K562 (cell line): ENCODE data around the gene CDKN3. TPM values are rescaled to one million over a fixed set of nuclear protein-coding genes. Genes with fewer than 3 reads are reported as not detected.

ENCODE experiments used
- ATAC-seq: fragments of 200-7000 bp; cut with Tn5 transposase; 3 replicates; pipeline ENCODE4 v1.9.1; 2020; ENCODE audit warnings: moderate library complexity
- BruUV-seq: library from RNA; stranded (reverse); fragments of 400-500 nt; replicated peaks from 2 replicates; lab custom pipeline; 2021; lab: Mats Ljungman, UMichigan
- CTCF ChIA-PET: fragments of 300-600 bp; formaldehyde crosslinking; extraction: SDS; loops from one replicate; lab custom pipeline; 2021; ENCODE audit warnings: low intra/inter-chr PET ratio; lab: Yijun Ruan, JAX
- POLR2A ChIA-PET: fragments of 300-600, 350-650 bp; sonication (Branson Sonifier 250); formaldehyde crosslinking; extraction: SDS; loops from one replicate; lab custom pipeline; 2021; ENCODE audit warnings: antibody characterized with exemption, inconsistent platforms; lab: Yijun Ruan, JAX
- DNase-seq, 4 experiments: peaks; one replicate each; pipeline versions ENCODE4 v3.0.0 to v3.0.0-alpha.2; 2011 to 2018; ENCODE audit warnings: low spot score in 3 of 4, mixed read lengths in 3 of 4; ENCODE audit errors: extremely low read depth in 1 of 4
- FAIRE-seq: peaks from 2 replicates; lab custom pipeline; 2011; peaks lifted over from hg19 to GRCh38; lab: Jason Lieb, UNC
- H2AFZ ChIP-seq: 2 replicates; pipeline ENCODE4 v1.6.0; 2011; ENCODE audit warnings: low read depth, low read length, control low read depth, inconsistent platforms
- H3K27ac ChIP-seq: fragments of 200-600 bp; 3 replicates; pipeline ENCODE4 v1.8.0; 2011; ENCODE audit warnings: low read depth, mild to moderate bottlenecking, control low read depth, inconsistent platforms, low read length, moderate library complexity, mixed read lengths; ENCODE audit errors: extremely low read depth
- H3K27me3 ChIP-seq, 2 experiments: fragments of 300-600 bp in 1 of 2; 2 replicates in 1 of 2; 3 replicates in 1 of 2; pipeline versions ENCODE4 v1.6.0 to v1.8.0; 2011; ENCODE audit warnings: inconsistent platforms in 2 of 2, low read length in 2 of 2, mild to moderate bottlenecking in 1 of 2, mixed read lengths in 1 of 2, moderate library complexity in 1 of 2; ENCODE audit not compliant: control insufficient read depth in 2 of 2, insufficient read depth in 2 of 2
- H3K36me3 ChIP-seq: fragments of 300-600 bp; 3 replicates; pipeline ENCODE4 v1.8.0; 2011; ENCODE audit warnings: mild to moderate bottlenecking, low read length, inconsistent platforms; ENCODE audit not compliant: control insufficient read depth, insufficient read depth
- H3K4me1 ChIP-seq, 2 experiments: fragments of 200-600 bp in 1 of 2; replicated peaks in 1 of 2; 2 replicates in 1 of 2; 3 replicates in 1 of 2; pipeline versions ENCODE4 v1.5.1 to v1.8.0; 2011; ENCODE audit warnings: inconsistent platforms in 2 of 2, low read length in 2 of 2, mild to moderate bottlenecking in 1 of 2, mixed read lengths in 1 of 2, moderate library complexity in 1 of 2; ENCODE audit not compliant: control insufficient read depth in 2 of 2, insufficient read depth in 2 of 2
- H3K4me2 ChIP-seq: 2 replicates; pipeline ENCODE4 v1.6.1; 2011; ENCODE audit warnings: low read length, control low read depth, inconsistent platforms, mixed read lengths; ENCODE audit not compliant: insufficient read depth
- H3K4me3 ChIP-seq: fragments of 200-600 bp; sonication (generic), shearing (Covaris generic); 2 replicates; pipeline ENCODE4 v1.5.1; 2016; ENCODE audit warnings: control low read depth, inconsistent platforms
- H3K79me2 ChIP-seq: fragments of 200-600 bp; 3 replicates; pipeline ENCODE4 v1.8.0; 2011; ENCODE audit warnings: low read length, inconsistent platforms; ENCODE audit not compliant: control insufficient read depth, insufficient read depth
- H3K9ac ChIP-seq, 2 experiments: 2 replicates each; pipeline versions ENCODE4 v1.6.0 to v1.6.1; 2011; ENCODE audit warnings: low read depth in 2 of 2, low read length in 2 of 2, control low read depth in 1 of 2, inconsistent platforms in 1 of 2, mild to moderate bottlenecking in 1 of 2, mixed read lengths in 1 of 2; ENCODE audit not compliant: insufficient read depth in 1 of 2
- H3K9me1 ChIP-seq: one replicate; pipeline ENCODE4 v1.6.0; 2011; ENCODE audit warnings: inconsistent platforms, mild to moderate bottlenecking, low read length, moderate library complexity; ENCODE audit not compliant: control insufficient read depth, insufficient read depth
- H3K9me3 ChIP-seq: replicated peaks from 2 replicates; pipeline ENCODE4 v1.5.1; 2011; ENCODE audit warnings: low read depth, low read length, inconsistent platforms; ENCODE audit not compliant: control insufficient read depth, insufficient read depth
- H4K20me1 ChIP-seq: replicated peaks from 2 replicates; pipeline ENCODE4 v1.6.1; 2011; ENCODE audit warnings: low read length, inconsistent platforms, mixed read lengths; ENCODE audit not compliant: control insufficient read depth, insufficient read depth
- ARID2 ChIP-seq: fragments of 450-650 bp; IDR thresholded peaks from 2 replicates; pipeline ENCODE4 v1.6.1; 2017; ENCODE audit warnings: antibody characterized with exemption, mild to moderate bottlenecking
- BRCA1 ChIP-seq, 2 experiments: fragments of 450-650 bp in 1 of 2; sonication (generic) in 1 of 2; formaldehyde crosslinking in 1 of 2; IDR thresholded peaks; 2 replicates each; pipeline versions ENCODE4 v1.5.0 to v1.6.1; 2017 to 2020; ENCODE audit warnings: mild to moderate bottlenecking in 1 of 2, missing genetic modification reagents in 1 of 2
- ELF4 ChIP-seq: fragments of 450-650 bp; formaldehyde crosslinking; IDR thresholded peaks from 2 replicates; pipeline ENCODE4 v1.4.0; 2022; ENCODE audit warnings: missing genetic modification characterization
- FOSL1 ChIP-seq: fragments of 200-800 bp; sonication (Bioruptor generic); conservative IDR thresholded peaks from 2 replicates; pipeline ENCODE4 v1.6.1; 2016; ENCODE audit warnings: missing genetic modification characterization, missing compliant biosample characterization
- IRF2 ChIP-seq: sonication (generic); formaldehyde crosslinking; IDR thresholded peaks from 2 replicates; pipeline ENCODE4 v1.8.1; 2022; ENCODE audit warnings: mild to moderate bottlenecking, missing genetic modification reagents
- NFATC3 ChIP-seq: fragments of 450-650 bp; IDR thresholded peaks from 2 replicates; pipeline ENCODE4 v1.6.1; 2017; ENCODE audit warnings: mild to moderate bottlenecking
- RBM25 ChIP-seq: fragments of 200-400 bp; formaldehyde crosslinking; IDR thresholded peaks from 2 replicates; pipeline ENCODE4 v1.6.1; 2018; ENCODE audit warnings: low read length, low read depth, moderate library complexity; ENCODE audit not compliant: severe bottlenecking
- SMARCC2 ChIP-seq: fragments of 450-650 bp; IDR thresholded peaks from 2 replicates; pipeline ENCODE4 v1.6.1; 2017; ENCODE audit warnings: antibody characterized with exemption, moderate library complexity, mild to moderate bottlenecking, low read depth
- SRSF3 ChIP-seq: fragments of 200-400 bp; formaldehyde crosslinking; IDR thresholded peaks from 2 replicates; pipeline ENCODE4 v1.6.1; 2016; ENCODE audit warnings: mild to moderate bottlenecking, low read length, moderate library complexity; ENCODE audit not compliant: insufficient read depth
- ZBTB33 ChIP-seq: sonication (generic); formaldehyde crosslinking; IDR thresholded peaks from 2 replicates; pipeline ENCODE4 v1.8.1; 2023; ENCODE audit warnings: mild to moderate bottlenecking, missing genetic modification reagents
- ZNF780A ChIP-seq: fragments of 250-450 bp; sonication (Bioruptor Pico); IDR thresholded peaks from 2 replicates; pipeline ENCODE4 v1.5.0; 2021; ENCODE audit warnings: mild to moderate bottlenecking
- WGBS: fragments of 100-300 bp; shearing (Covaris generic); methylation state at CpG from one replicate; pipeline ENCODE4 v1.1.6; 2016; ENCODE audit warnings: low coverage, mixed read lengths; ENCODE audit not compliant: insufficient coverage; ENCODE audit errors: missing lambda C conversion rate; 5-methylcytosine and 5-hydroxymethylcytosine counted together
- in situ Hi-C: fragments of 300-500 bp; cut with MboI; formaldehyde crosslinking; loops from 4 replicates; pipeline ENCODE4 v1.15.0; 2018; ENCODE audit warnings: inconsistent platforms, mixed read lengths
- intact Hi-C: fragments of 100-400 bp; cut with micrococcal nuclease; formaldehyde crosslinking; loops from 2 replicates; pipeline ENCODE4 v1.14.2; 2022
- polyA plus RNA-seq, 8 experiments: library from polyadenylated mRNA; depleted of rRNA in 4 of 8; stranded (reverse) in 5 of 8; unstranded in 3 of 8; fragments of >200 nt; fragmentation: Nextera tagmentation in 2 of 8; fragmentation: Illumina TruSeq in 1 of 8; extraction: Ambion mirVana in 2 of 8; extraction: Trizol in 1 of 8; gene quantifications; 2 replicates each; pipeline versions ENCODE4 v1.2.1 to v1.2.3, GENCODE V29; 2011 to 2014; ENCODE audit warnings: inconsistent platforms in 1 of 8, missing spikeins in 1 of 8
- total RNA-seq, 7 experiments: library from RNA; depleted of rRNA in 6 of 7; stranded (reverse); fragments of >200 nt in 6 of 7; fragmentation: Illumina TruSeq in 2 of 7; extraction: Trizol in 2 of 7; gene quantifications; 2 replicates each; pipeline versions ENCODE4 v1.2.1 to v1.2.3, GENCODE V29; 2011 to 2021; ENCODE audit warnings: low replicate concordance in 1 of 7
- TF ChIP-seq, protein P1 (sequence below): fragments of 200-800 bp; sonication (Bioruptor generic); IDR thresholded peaks from 2 replicates; pipeline ENCODE4 v1.6.1; 2016; ENCODE audit warnings: missing genetic modification characterization, missing compliant biosample characterization
- TF ChIP-seq, protein P2 (sequence below): fragments of 250-450 bp; sonication (Bioruptor Pico); IDR thresholded peaks from 2 replicates; pipeline ENCODE4 v1.5.0; 2020; ENCODE audit warnings: mild to moderate bottlenecking, borderline replicate concordance

Gene CDKN3
- total and polyA plus RNA-seq, 9 of the 15 experiments (the other 6 are each of a cell fraction or from before 2014, with no cell fraction given): 41.3 to 128 (median 70.7) TPM

DNA sequence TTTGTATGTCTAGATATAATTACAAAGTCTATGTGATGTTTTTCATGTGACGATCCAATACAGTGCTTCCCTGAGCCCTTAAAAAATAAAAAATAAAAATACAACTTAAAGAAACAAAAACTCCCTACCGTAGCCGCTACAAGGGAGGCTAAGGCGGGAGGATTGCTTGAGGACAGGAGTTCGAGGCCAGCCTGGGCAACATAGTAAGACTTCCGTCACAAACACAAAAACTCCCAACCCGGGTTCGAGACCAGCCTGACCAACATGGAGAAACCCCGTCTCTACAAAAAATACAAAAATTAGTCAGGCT is 669 bp upstream of the CDKN3 start (continued):
- TF ChIP-seq, protein P1, sequence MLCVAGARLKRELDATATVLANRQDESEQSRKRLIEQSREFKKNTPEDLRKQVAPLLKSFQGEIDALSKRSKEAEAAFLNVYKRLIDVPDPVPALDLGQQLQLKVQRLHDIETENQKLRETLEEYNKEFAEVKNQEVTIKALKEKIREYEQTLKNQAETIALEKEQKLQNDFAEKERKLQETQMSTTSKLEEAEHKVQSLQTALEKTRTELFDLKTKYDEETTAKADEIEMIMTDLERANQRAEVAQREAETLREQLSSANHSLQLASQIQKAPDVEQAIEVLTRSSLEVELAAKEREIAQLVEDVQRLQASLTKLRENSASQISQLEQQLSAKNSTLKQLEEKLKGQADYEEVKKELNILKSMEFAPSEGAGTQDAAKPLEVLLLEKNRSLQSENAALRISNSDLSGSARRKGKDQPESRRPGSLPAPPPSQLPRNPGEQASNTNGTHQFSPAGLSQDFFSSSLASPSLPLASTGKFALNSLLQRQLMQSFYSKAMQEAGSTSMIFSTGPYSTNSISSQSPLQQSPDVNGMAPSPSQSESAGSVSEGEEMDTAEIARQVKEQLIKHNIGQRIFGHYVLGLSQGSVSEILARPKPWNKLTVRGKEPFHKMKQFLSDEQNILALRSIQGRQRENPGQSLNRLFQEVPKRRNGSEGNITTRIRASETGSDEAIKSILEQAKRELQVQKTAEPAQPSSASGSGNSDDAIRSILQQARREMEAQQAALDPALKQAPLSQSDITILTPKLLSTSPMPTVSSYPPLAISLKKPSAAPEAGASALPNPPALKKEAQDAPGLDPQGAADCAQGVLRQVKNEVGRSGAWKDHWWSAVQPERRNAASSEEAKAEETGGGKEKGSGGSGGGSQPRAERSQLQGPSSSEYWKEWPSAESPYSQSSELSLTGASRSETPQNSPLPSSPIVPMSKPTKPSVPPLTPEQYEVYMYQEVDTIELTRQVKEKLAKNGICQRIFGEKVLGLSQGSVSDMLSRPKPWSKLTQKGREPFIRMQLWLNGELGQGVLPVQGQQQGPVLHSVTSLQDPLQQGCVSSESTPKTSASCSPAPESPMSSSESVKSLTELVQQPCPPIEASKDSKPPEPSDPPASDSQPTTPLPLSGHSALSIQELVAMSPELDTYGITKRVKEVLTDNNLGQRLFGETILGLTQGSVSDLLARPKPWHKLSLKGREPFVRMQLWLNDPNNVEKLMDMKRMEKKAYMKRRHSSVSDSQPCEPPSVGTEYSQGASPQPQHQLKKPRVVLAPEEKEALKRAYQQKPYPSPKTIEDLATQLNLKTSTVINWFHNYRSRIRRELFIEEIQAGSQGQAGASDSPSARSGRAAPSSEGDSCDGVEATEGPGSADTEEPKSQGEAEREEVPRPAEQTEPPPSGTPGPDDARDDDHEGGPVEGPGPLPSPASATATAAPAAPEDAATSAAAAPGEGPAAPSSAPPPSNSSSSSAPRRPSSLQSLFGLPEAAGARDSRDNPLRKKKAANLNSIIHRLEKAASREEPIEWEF: no peak
- no peak for TF ChIP-seq SMARCC2
- peak; percentile 63; the same call in 1 of the 2 replicates for TF ChIP-seq ZBTB33

DNA sequence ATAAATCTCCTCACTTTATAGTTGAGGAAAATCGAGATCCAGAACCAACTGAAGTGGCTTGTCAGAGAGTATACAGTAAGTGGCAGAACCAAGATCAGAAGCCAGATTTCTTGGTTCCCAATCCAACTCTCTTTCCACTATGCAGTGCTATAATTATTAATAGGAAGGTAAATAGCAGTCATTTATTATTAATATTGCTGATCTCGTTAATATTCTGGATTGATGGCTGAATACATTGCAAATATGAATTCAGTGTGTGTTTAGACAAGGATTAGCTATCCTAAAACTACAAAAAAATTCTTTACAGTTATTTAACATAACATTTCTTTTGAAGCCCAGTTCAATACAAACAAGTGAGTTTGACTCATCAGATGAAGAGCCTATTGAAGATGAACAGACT is 2.8 kb downstream of the CDKN3 start:
- POLR2A ChIA-PET: no interaction called here
- H3K36me3 ChIP-seq: peaks cover 17% of the 10 kb centered on the region; the same call in 1 of the 3 replicates
- CTCF ChIA-PET: no interaction called here
- ATAC-seq (no peak), DNase-seq (no peak), FAIRE-seq (no peak)
- peaks cover 13% of the 10 kb centered on the region for H3K79me2 ChIP-seq
- H2AFZ ChIP-seq: no peak overlapping the region
- H3K9me1 ChIP-seq: no peaks in the 10 kb centered on the region
- no peak overlapping the region for H3K4me3 ChIP-seq
- H3K27me3 ChIP-seq: no peaks in the 10 kb centered on the region
- no peak overlapping the region for H3K27ac ChIP-seq
- H3K4me2 ChIP-seq: no peak overlapping the region
- intact Hi-C loops: no loop called here
- peaks cover 15% of the 10 kb centered on the region in 2 experiments; a peak in 4 of 5 replicates for H3K4me1 ChIP-seq
- H4K20me1 ChIP-seq: no peaks in the 10 kb centered on the region
- H3K9me3 ChIP-seq: no peaks in the 10 kb centered on the region
- BruUV-seq: TSS peak; percentile 15
- in situ Hi-C loops: no loop called here
- H3K9ac ChIP-seq: no peak overlapping the region
- 71% methylated on average over 2 of the region's 2 CpGs for WGBS
- TF ChIP-seq IRF2 (CRISPR knock-in tag): no peak
- TF ChIP-seq, protein P2, sequence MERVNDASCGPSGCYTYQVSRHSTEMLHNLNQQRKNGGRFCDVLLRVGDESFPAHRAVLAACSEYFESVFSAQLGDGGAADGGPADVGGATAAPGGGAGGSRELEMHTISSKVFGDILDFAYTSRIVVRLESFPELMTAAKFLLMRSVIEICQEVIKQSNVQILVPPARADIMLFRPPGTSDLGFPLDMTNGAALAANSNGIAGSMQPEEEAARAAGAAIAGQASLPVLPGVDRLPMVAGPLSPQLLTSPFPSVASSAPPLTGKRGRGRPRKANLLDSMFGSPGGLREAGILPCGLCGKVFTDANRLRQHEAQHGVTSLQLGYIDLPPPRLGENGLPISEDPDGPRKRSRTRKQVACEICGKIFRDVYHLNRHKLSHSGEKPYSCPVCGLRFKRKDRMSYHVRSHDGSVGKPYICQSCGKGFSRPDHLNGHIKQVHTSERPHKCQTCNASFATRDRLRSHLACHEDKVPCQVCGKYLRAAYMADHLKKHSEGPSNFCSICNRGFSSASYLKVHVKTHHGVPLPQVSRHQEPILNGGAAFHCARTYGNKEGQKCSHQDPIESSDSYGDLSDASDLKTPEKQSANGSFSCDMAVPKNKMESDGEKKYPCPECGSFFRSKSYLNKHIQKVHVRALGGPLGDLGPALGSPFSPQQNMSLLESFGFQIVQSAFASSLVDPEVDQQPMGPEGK (CRISPR knock-in tag): no peak
- TF ChIP-seq NFATC3: no peak
- TF ChIP-seq ELF4 (CRISPR knock-in tag): no peak
- TF ChIP-seq BRCA1 (IDR thresholded peaks at IDR 0.05): no peak
- no peak for TF ChIP-seq BRCA1 (CRISPR knock-in tag; IDR thresholded peaks at IDR 0.05)
- TF ChIP-seq ZNF780A (CRISPR knock-in tag): no peak
- TF ChIP-seq FOSL1 (tag): no peak
- TF ChIP-seq SRSF3: no peak
- no peak for TF ChIP-seq ARID2
- no peak for TF ChIP-seq RBM25
